HEK293 (cell line): Measurements from ENCODE around the gene FBXW2.

ENCODE experiments used
- GLIS2 ChIP-seq: fragments of 450-650 bp; formaldehyde crosslinking; IDR thresholded peaks from 2 replicates; pipeline ENCODE4 v1.5.1; 2016; ENCODE audit warnings: missing biosample characterization, missing genetic modification characterization
- MYNN ChIP-seq: fragments of 450-650 bp; formaldehyde crosslinking; IDR thresholded peaks from 2 replicates; pipeline ENCODE4 v1.5.1; 2016; ENCODE audit warnings: missing biosample characterization, missing genetic modification characterization, borderline replicate concordance
- ZFP41 ChIP-seq: fragments of 450-650 bp; formaldehyde crosslinking; IDR thresholded peaks from 2 replicates; pipeline ENCODE4 v1.5.1; 2016; ENCODE audit warnings: missing biosample characterization, missing genetic modification characterization, borderline replicate concordance
- ZNF366 ChIP-seq: fragments of 450-650 bp; formaldehyde crosslinking; conservative IDR thresholded peaks from 2 replicates; pipeline ENCODE4 v1.5.1; 2016; ENCODE audit warnings: missing biosample characterization, missing genetic modification characterization
- ZNF510 ChIP-seq: fragments of 450-650 bp; formaldehyde crosslinking; IDR thresholded peaks from 2 replicates; pipeline ENCODE4 v1.5.1; 2018; ENCODE audit warnings: mild to moderate bottlenecking, missing genetic modification characterization, missing biosample characterization; ENCODE audit not compliant: insufficient replicate concordance
- ZNF530 ChIP-seq: fragments of 450-650 bp; formaldehyde crosslinking; IDR thresholded peaks from 2 replicates; pipeline ENCODE4 v1.5.1; 2016; ENCODE audit warnings: low read depth, missing biosample characterization, missing genetic modification characterization
- ZNF558 ChIP-seq: fragments of 450-650 bp; formaldehyde crosslinking; IDR thresholded peaks from 2 replicates; pipeline ENCODE4 v1.5.1; 2016; ENCODE audit warnings: missing biosample characterization, missing genetic modification characterization
- ZNF658 ChIP-seq: fragments of 450-650 bp; formaldehyde crosslinking; IDR thresholded peaks from 2 replicates; pipeline ENCODE4; 2016; ENCODE audit warnings: missing biosample characterization, missing genetic modification characterization
- ZNF664 ChIP-seq: fragments of 450-650 bp; formaldehyde crosslinking; IDR thresholded peaks from 2 replicates; pipeline ENCODE4 v1.5.1; 2016; ENCODE audit warnings: missing biosample characterization, missing genetic modification characterization
- ZNF677 ChIP-seq: fragments of 450-650 bp; IDR thresholded peaks from 2 replicates; pipeline ENCODE4 v1.5.0; 2018; ENCODE audit warnings: missing biosample characterization, mild to moderate bottlenecking, missing genetic modification characterization, moderate library complexity
- ZNF707 ChIP-seq: fragments of 450-650 bp; formaldehyde crosslinking; IDR thresholded peaks from 2 replicates; pipeline ENCODE4 v1.5.1; 2016; ENCODE audit warnings: missing biosample characterization, missing genetic modification characterization
- ZNF792 ChIP-seq: fragments of 450-650 bp; formaldehyde crosslinking; IDR thresholded peaks from 2 replicates; pipeline ENCODE4 v1.5.1; 2016; ENCODE audit warnings: missing biosample characterization, missing genetic modification characterization
- TF ChIP-seq, protein P1 (sequence below): fragments of 450-650 bp; IDR thresholded peaks from 2 replicates; pipeline ENCODE4 v1.5.1; 2018; ENCODE audit warnings: missing biosample characterization, mild to moderate bottlenecking, missing genetic modification characterization
- TF ChIP-seq, protein P2 (sequence below): fragments of 450-650 bp; formaldehyde crosslinking; IDR thresholded peaks from 2 replicates; pipeline ENCODE4 v1.5.1; 2017; ENCODE audit warnings: missing biosample characterization, missing genetic modification characterization
- TF ChIP-seq, protein P3 (sequence below): fragments of 450-650 bp; formaldehyde crosslinking; IDR thresholded peaks from 2 replicates; pipeline ENCODE4 v1.5.1; 2016; ENCODE audit warnings: missing biosample characterization, missing genetic modification characterization
- TF ChIP-seq, protein P4 (sequence below): fragments of 450-650 bp; formaldehyde crosslinking; IDR thresholded peaks from 2 replicates; pipeline ENCODE4 v1.5.1; 2017; ENCODE audit warnings: missing biosample characterization, missing genetic modification characterization
- TF ChIP-seq, protein P5 (sequence below): fragments of 450-650 bp; formaldehyde crosslinking; IDR thresholded peaks from 2 replicates; pipeline ENCODE4 v1.5.1; 2016; ENCODE audit warnings: missing biosample characterization, missing genetic modification characterization, low read depth
- TF ChIP-seq, protein P6 (sequence below): fragments of 450-650 bp; formaldehyde crosslinking; IDR thresholded peaks from 2 replicates; pipeline ENCODE4 v1.5.1; 2017; ENCODE audit warnings: missing biosample characterization, missing genetic modification characterization

The FBXW2 gene

DNA sequence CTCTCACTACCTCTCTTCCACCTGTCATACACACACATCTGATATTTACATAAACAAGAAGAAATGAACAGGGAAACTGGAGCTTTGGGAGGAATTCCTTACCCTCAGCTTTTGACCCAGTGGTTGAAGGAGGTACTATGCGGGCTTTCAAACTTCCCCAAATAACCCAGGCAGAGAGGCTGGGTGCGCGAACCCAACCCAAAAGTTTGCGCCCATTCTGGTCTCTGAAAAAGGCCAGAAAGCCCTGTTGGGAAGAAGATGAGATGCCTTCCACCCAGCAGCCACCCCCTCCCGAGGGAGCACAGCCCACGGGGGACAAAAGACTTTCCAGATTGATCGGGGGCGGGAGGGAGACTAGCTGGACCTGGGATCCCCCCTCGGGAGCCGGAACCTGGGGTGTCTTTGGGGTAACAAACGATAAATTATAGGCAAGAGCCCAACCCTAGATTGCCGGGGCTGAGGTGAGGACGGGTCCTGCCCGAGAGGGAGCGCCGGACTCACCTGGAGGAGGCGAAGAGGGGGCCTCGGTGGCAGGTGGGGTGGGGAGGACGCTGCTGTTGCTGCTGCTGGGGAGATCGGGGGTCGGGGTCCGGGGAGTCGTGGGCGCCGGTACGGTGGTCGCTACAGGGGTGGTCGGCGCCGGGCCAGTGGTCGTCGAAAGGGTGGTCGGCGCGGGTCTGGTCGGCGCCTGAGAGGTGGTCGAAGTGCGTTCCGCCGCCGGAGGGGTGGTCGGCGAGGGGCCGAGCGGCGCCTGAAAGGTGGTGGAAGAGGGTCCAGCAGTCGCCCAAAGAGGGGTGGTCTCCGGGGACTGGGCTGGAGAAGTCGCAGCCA lies 79.7 kb downstream of the FBXW2 start (continued):
- no peak for TF ChIP-seq ZNF366 (tag by site-specific recombination)
- TF ChIP-seq ZNF558 (tag by site-specific recombination): no peak
- TF ChIP-seq ZNF792 (tag by site-specific recombination): no peak
- no peak for TF ChIP-seq ZNF677 (tag by site-specific recombination)
- TF ChIP-seq, protein P1, sequence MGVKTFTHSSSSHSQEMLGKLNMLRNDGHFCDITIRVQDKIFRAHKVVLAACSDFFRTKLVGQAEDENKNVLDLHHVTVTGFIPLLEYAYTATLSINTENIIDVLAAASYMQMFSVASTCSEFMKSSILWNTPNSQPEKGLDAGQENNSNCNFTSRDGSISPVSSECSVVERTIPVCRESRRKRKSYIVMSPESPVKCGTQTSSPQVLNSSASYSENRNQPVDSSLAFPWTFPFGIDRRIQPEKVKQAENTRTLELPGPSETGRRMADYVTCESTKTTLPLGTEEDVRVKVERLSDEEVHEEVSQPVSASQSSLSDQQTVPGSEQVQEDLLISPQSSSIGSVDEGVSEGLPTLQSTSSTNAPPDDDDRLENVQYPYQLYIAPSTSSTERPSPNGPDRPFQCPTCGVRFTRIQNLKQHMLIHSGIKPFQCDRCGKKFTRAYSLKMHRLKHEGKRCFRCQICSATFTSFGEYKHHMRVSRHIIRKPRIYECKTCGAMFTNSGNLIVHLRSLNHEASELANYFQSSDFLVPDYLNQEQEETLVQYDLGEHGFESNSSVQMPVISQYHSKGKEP (tag by site-specific recombination): no peak
- TF ChIP-seq GLIS2 (tag by site-specific recombination): peak; percentile 43; the same call in 1 of the 2 replicates
- TF ChIP-seq, protein P2, sequence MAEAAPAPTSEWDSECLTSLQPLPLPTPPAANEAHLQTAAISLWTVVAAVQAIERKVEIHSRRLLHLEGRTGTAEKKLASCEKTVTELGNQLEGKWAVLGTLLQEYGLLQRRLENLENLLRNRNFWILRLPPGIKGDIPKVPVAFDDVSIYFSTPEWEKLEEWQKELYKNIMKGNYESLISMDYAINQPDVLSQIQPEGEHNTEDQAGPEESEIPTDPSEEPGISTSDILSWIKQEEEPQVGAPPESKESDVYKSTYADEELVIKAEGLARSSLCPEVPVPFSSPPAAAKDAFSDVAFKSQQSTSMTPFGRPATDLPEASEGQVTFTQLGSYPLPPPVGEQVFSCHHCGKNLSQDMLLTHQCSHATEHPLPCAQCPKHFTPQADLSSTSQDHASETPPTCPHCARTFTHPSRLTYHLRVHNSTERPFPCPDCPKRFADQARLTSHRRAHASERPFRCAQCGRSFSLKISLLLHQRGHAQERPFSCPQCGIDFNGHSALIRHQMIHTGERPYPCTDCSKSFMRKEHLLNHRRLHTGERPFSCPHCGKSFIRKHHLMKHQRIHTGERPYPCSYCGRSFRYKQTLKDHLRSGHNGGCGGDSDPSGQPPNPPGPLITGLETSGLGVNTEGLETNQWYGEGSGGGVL (tag by site-specific recombination): peak; percentile 30; the same call in 1 of the 2 replicates
- TF ChIP-seq, protein P3, sequence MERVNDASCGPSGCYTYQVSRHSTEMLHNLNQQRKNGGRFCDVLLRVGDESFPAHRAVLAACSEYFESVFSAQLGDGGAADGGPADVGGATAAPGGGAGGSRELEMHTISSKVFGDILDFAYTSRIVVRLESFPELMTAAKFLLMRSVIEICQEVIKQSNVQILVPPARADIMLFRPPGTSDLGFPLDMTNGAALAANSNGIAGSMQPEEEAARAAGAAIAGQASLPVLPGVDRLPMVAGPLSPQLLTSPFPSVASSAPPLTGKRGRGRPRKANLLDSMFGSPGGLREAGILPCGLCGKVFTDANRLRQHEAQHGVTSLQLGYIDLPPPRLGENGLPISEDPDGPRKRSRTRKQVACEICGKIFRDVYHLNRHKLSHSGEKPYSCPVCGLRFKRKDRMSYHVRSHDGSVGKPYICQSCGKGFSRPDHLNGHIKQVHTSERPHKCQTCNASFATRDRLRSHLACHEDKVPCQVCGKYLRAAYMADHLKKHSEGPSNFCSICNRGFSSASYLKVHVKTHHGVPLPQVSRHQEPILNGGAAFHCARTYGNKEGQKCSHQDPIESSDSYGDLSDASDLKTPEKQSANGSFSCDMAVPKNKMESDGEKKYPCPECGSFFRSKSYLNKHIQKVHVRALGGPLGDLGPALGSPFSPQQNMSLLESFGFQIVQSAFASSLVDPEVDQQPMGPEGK (tag by site-specific recombination): peak; percentile 36; the same call in 1 of the 2 replicates
- TF ChIP-seq ZNF530 (tag by site-specific recombination): no peak
- TF ChIP-seq, protein P4, sequence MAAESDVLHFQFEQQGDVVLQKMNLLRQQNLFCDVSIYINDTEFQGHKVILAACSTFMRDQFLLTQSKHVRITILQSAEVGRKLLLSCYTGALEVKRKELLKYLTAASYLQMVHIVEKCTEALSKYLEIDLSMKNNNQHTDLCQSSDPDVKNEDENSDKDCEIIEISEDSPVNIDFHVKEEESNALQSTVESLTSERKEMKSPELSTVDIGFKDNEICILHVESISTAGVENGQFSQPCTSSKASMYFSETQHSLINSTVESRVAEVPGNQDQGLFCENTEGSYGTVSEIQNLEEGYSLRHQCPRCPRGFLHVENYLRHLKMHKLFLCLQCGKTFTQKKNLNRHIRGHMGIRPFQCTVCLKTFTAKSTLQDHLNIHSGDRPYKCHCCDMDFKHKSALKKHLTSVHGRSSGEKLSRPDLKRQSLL (tag by site-specific recombination): no peak
- TF ChIP-seq, protein P5, sequence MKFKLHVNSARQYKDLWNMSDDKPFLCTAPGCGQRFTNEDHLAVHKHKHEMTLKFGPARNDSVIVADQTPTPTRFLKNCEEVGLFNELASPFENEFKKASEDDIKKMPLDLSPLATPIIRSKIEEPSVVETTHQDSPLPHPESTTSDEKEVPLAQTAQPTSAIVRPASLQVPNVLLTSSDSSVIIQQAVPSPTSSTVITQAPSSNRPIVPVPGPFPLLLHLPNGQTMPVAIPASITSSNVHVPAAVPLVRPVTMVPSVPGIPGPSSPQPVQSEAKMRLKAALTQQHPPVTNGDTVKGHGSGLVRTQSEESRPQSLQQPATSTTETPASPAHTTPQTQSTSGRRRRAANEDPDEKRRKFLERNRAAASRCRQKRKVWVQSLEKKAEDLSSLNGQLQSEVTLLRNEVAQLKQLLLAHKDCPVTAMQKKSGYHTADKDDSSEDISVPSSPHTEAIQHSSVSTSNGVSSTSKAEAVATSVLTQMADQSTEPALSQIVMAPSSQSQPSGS (tag by site-specific recombination): no peak
- TF ChIP-seq ZNF707: no peak
- TF ChIP-seq, protein P6, sequence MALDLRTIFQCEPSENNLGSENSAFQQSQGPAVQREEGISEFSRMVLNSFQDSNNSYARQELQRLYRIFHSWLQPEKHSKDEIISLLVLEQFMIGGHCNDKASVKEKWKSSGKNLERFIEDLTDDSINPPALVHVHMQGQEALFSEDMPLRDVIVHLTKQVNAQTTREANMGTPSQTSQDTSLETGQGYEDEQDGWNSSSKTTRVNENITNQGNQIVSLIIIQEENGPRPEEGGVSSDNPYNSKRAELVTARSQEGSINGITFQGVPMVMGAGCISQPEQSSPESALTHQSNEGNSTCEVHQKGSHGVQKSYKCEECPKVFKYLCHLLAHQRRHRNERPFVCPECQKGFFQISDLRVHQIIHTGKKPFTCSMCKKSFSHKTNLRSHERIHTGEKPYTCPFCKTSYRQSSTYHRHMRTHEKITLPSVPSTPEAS (tag by site-specific recombination): no peak
- no peak for TF ChIP-seq ZNF658
- no peak for TF ChIP-seq ZFP41 (tag by site-specific recombination)
- no peak for TF ChIP-seq ZNF664 (tag by site-specific recombination)
- no peak for TF ChIP-seq ZNF510
- no peak for TF ChIP-seq MYNN (tag by site-specific recombination)
- TF ChIP-seq, all 188 proteins: peak for 7
